ENCODE measurements around the gene E4F1. TPM values are rescaled to one million over a fixed set of nuclear protein-coding genes. Genes with fewer than 3 reads are reported as not detected.

The E4F1 gene
- total and polyA plus RNA-seq, 3 donors from 2014 or later = 20.0 to 69.4 (median 57.4) TPM

GRCh38 chr16:2270588-2271470 is 47.4 kb downstream of the E4F1 start:
- Histone ChIP-seq H3K27me3 (no peaks in the 10 kb centered on the region), H3K36me3 (ENCODE audit: low read depth, missing control alignments) (no peaks in the 10 kb centered on the region), H3K27ac (no peak overlapping the region), H3K4me3 (no peak overlapping the region), H3K9me3 (no peaks in the 10 kb centered on the region), H3K4me1 (peaks cover 10% of the 10 kb centered on the region)
- TF ChIP-seq, protein P1, sequence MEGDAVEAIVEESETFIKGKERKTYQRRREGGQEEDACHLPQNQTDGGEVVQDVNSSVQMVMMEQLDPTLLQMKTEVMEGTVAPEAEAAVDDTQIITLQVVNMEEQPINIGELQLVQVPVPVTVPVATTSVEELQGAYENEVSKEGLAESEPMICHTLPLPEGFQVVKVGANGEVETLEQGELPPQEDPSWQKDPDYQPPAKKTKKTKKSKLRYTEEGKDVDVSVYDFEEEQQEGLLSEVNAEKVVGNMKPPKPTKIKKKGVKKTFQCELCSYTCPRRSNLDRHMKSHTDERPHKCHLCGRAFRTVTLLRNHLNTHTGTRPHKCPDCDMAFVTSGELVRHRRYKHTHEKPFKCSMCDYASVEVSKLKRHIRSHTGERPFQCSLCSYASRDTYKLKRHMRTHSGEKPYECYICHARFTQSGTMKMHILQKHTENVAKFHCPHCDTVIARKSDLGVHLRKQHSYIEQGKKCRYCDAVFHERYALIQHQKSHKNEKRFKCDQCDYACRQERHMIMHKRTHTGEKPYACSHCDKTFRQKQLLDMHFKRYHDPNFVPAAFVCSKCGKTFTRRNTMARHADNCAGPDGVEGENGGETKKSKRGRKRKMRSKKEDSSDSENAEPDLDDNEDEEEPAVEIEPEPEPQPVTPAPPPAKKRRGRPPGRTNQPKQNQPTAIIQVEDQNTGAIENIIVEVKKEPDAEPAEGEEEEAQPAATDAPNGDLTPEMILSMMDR (IDR thresholded peaks at IDR 0.05) = no peak
- TF ChIP-seq POLR2A (IDR thresholded peaks at IDR 0.05) = no peak
- no peak for DNase-seq
- intact Hi-C loops (cut with DNase I; ENCODE audit: low total_unique reads) = no loop called here
- WGBS, 2 donors = 82 to 87% methylated on average over 13 to 15 of the region's 15 CpGs

GRCh38 chr16:2271848-2272461 is 48.6 kb downstream of the E4F1 start:
- Histone ChIP-seq H3K27ac (no peak overlapping the region), H3K36me3 (ENCODE audit: low read depth, missing control alignments) (no peaks in the 10 kb centered on the region), H3K4me3 (no peak overlapping the region), H3K9me3 (no peaks in the 10 kb centered on the region), H3K27me3 (no peaks in the 10 kb centered on the region), H3K4me1 (peaks cover 10% of the 10 kb centered on the region)
- intact Hi-C loops (cut with DNase I; ENCODE audit: low total_unique reads) = no loop called here
- no peak for TF ChIP-seq POLR2A (IDR thresholded peaks at IDR 0.05)
- TF ChIP-seq, protein P1 (IDR thresholded peaks at IDR 0.05) = no peak
- WGBS, 2 donors = 82 to 100% methylated on average over 3 to 8 of the region's 14 CpGs
- DNase-seq = no peak

DNA sequence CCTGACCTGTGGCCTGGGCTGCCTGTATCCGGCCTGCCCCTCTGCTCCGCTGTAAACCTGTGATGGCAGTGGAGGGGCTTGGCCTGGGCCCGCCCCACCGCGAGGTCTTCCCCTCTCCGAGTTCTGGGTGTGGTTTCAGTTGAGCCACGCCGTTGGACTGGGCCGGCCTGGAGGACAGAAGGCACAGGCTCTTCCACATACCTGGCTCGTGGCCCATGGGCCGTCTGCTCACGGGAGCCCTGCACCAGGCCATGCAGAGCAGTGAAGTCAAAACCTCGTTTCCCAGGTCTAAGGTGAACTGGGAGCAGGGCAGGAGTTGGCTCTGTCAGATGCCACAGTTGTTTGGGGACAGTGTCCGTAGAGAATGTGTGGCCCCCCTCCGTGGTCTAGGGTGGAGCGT is 50.1 kb downstream of the E4F1 start:
- no peak overlapping the region for H3K27ac ChIP-seq
- WGBS, 2 donors = 65 to 71% methylated on average over 14 to 16 of the region's 16 CpGs
- no peak overlapping the region for H3K4me3 ChIP-seq
- no peaks in the 10 kb centered on the region for H3K36me3 ChIP-seq (ENCODE audit: low read depth, missing control alignments)
- DNase-seq = peak; percentile 58
- intact Hi-C loops (cut with DNase I; ENCODE audit: low total_unique reads) = no loop called here
- peaks cover 10% of the 10 kb centered on the region for H3K4me1 ChIP-seq
- no peaks in the 10 kb centered on the region for H3K27me3 ChIP-seq
- no peak for TF ChIP-seq POLR2A (IDR thresholded peaks at IDR 0.05)
- TF ChIP-seq, protein P1 (IDR thresholded peaks at IDR 0.05) = no peak
- no peaks in the 10 kb centered on the region for H3K9me3 ChIP-seq

DNA sequence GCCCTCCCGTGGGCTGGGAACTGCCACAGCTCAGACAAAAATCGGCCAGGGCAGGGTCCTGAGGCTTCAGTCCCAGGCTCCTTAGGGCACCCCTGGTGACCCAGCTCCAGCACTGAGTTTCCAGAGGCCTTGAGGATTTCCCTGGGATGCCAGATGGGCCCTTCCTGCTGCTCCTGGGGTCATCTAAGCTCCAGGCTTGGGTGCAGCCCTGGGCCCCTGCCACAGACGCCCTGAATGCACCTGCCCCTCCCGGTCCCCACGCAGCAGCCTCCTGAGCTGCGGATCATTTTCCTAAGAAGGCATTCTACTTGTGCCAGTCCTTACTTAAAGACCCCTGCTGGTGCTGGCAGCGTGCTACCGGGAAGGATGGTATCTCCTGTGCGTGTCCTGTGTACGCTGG is 50.5 kb downstream of the E4F1 start:
- intact Hi-C loops (cut with DNase I; ENCODE audit: low total_unique reads) = no loop called here
- WGBS, 2 donors = 79 to 90% methylated on average over 6 to 10 of the region's 10 CpGs
- TF ChIP-seq POLR2A (IDR thresholded peaks at IDR 0.05) = no peak
- Histone ChIP-seq H3K27me3 (no peaks in the 10 kb centered on the region), H3K36me3 (ENCODE audit: low read depth, missing control alignments) (no peaks in the 10 kb centered on the region), H3K27ac (no peak overlapping the region), H3K4me3 (no peak overlapping the region), H3K9me3 (no peaks in the 10 kb centered on the region), H3K4me1 (peaks cover 10% of the 10 kb centered on the region)
- DNase-seq = no peak

DNA sequence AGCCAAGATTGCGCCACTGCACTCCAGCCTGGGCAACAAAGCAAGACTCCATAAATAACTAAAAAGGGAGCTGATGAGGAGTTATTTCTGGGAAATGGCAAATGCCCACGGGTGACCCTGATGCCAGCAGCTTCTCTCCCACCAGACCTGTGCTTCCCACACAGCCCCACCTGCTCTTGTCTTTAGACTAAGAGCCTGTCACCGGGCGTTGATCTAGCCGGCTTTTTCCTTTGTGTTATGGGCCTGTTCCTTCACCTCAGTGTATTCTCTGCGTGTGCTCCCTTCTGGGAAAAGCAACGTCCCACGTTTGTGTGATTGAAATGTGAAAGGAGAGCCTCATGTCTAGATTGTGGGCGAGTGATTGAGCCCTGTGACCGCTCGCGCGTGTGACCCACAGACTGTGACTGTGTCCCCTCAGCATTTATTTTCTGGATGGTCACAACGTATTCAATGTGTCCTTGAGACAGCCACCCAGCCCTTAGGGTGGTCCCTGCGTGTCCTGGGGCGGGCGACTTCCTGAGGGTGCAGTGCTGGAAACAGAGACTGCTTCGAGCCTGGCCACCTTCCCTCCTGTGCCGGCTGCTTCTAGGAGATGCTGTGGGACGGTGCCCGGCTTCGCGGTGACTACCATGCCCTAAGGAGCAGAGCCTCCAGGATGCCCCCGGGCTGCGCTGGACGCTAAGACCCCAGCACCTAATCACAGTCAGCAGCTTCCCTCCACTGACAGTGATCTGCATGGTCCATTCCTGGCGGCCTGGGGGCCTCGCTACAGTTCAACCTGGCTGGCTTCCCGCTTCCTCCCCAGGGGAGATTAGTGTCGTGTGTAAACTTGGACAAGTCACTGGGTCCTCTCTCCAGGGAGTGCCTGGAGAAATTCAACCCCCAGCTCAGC is 52.3 kb downstream of the E4F1 start:
- Histone ChIP-seq H3K27me3 (no peaks in the 10 kb centered on the region), H3K9me3 (no peaks in the 10 kb centered on the region), H3K4me3 (no peak overlapping the region), H3K4me1 (no peaks in the 10 kb centered on the region), H3K27ac (no peak overlapping the region), H3K36me3 (ENCODE audit: low read depth, missing control alignments) (no peaks in the 10 kb centered on the region)
- WGBS, 2 donors = 85% methylated on average over 18 to 30 of the region's 30 CpGs
- TF ChIP-seq POLR2A (IDR thresholded peaks at IDR 0.05) = no peak
- intact Hi-C loops (cut with DNase I; ENCODE audit: low total_unique reads) = no loop called here
- no peak for DNase-seq

Measured in testis (tissue), 3 donors.